Right atrium auricular region (tissue), 2 donors: ENCODE measurements around the gene KRTCAP2. TPM values are rescaled to one million over a fixed set of nuclear protein-coding genes. Genes with fewer than 3 reads are reported as not detected.
A peak's percentile ranks its signal among the peaks of the same experiment; 100 is the strongest.

Experiments used
- DNase-seq: peaks from one replicate; pipeline ENCODE4 v3.0.0-alpha.2; 2019; ENCODE audit warnings: low spot score
- H3K27ac ChIP-seq, 2 donors: fragments of 200-600 bp; sonication (generic); 1 replicate in 1 of 2; 2 replicates in 1 of 2; pipeline ENCODE4 v1.5.1; 2016 to 2019
- H3K27me3 ChIP-seq, 2 donors: fragments of 200-600 bp; sonication (generic); one replicate each; pipeline versions ENCODE4 v1.5.1 to v1.6.0; 2017 to 2019
- H3K36me3 ChIP-seq: fragments of 200-600 bp; sonication (generic); one replicate; pipeline ENCODE4 v1.5.1; 2016
- H3K4me1 ChIP-seq, 2 donors: fragments of 200-600 bp; sonication (generic); one replicate each; pipeline versions ENCODE4 v1.5.1 to v1.6.0; 2017 to 2019
- H3K4me3 ChIP-seq, 2 donors: fragments of 200-600 bp; sonication (generic); 1 replicate in 1 of 2; 2 replicates in 1 of 2; pipeline ENCODE4 v1.5.1; 2017 to 2019; ENCODE audit warnings: mild to moderate bottlenecking in 1 of 2, moderate library complexity in 1 of 2
- H3K9me3 ChIP-seq, 2 donors: fragments of 200-600 bp; sonication (generic); one replicate each; pipeline ENCODE4 v1.5.1; 2019
- CTCF ChIP-seq, 2 donors: fragments of 200-600 bp; sonication (generic); IDR thresholded peaks; one replicate each; pipeline ENCODE4 v1.5.1; 2019; ENCODE audit warnings: antibody characterized with exemption in 2 of 2
- total RNA-seq, 2 donors: library from RNA; depleted of rRNA; stranded (reverse); fragments of >200 nt; gene quantifications; one replicate each; pipeline ENCODE4 v1.1.0, GENCODE V29; 2016

Gene KRTCAP2
- total RNA-seq, 2 donors from 2014 or later, result 124 to 147 TPM

- peak overlapping the region in 1 of 2 donors; percentile 38 for H3K27ac ChIP-seq
- H3K4me3 ChIP-seq, result no peak overlapping the region
- no peaks in the 10 kb centered on the region for H3K36me3 ChIP-seq
- DNase-seq, result no peak
- H3K27me3 ChIP-seq, result no peaks in the 10 kb centered on the region
- no peaks in the 10 kb centered on the region for H3K9me3 ChIP-seq
- TF ChIP-seq CTCF (IDR thresholded peaks at IDR 0.05), result no peak
- H3K4me1 ChIP-seq, result peaks cover 0 to 11% of the 10 kb centered on the region in 2 donors
Observed at GRCh38 chr1:155185783-155186066, 12.6 kb upstream of the KRTCAP2 start.

- H3K4me3 ChIP-seq, result no peak overlapping the region
Observed at GRCh38 chr1:155184835-155185782, 12.0 kb upstream of the KRTCAP2 start.

GRCh38 chr1:155184351-155184811 is 11.3 kb upstream of the KRTCAP2 start:
- no peak for TF ChIP-seq CTCF (IDR thresholded peaks at IDR 0.05)
- H3K9me3 ChIP-seq, result no peaks in the 10 kb centered on the region
- H3K27ac ChIP-seq, result peak overlapping the region in 1 of 2 donors; percentile 38
- no peaks in the 10 kb centered on the region for H3K27me3 ChIP-seq
- H3K4me3 ChIP-seq, result no peak overlapping the region
- H3K4me1 ChIP-seq, result peaks cover 0 to 11% of the 10 kb centered on the region in 2 donors
- DNase-seq, result no peak
- H3K36me3 ChIP-seq, result no peaks in the 10 kb centered on the region

More at GRCh38 chr1:155184835-155185782, 12.0 kb upstream of the KRTCAP2 start:
- Histone ChIP-seq H3K36me3 (no peaks in the 10 kb centered on the region), H3K9me3 (no peaks in the 10 kb centered on the region), H3K4me1 (peaks cover 0 to 11% of the 10 kb centered on the region in 2 donors), H3K27me3 (no peaks in the 10 kb centered on the region), H3K27ac (peak overlapping the region; percentile 38 to 66)
- no peak for DNase-seq
- TF ChIP-seq CTCF (IDR thresholded peaks at IDR 0.05), result no peak

GRCh38 chr1:155183775-155184221 is 10.7 kb upstream of the KRTCAP2 start:
- DNase-seq, result no peak
- Histone ChIP-seq H3K4me1 (peaks cover 0 to 11% of the 10 kb centered on the region in 2 donors), H3K9me3 (no peaks in the 10 kb centered on the region)

GRCh38 chr1:155182052-155182550 is 9.0 kb upstream of the KRTCAP2 start:
- no peak for DNase-seq
- Histone ChIP-seq H3K9me3 (no peaks in the 10 kb centered on the region), H3K4me1 (peaks cover 0 to 11% of the 10 kb centered on the region in 2 donors), H3K4me3 (no peak overlapping the region), H3K27me3 (no peaks in the 10 kb centered on the region), H3K27ac (no peak overlapping the region), H3K36me3 (no peaks in the 10 kb centered on the region)
- no peak for TF ChIP-seq CTCF (IDR thresholded peaks at IDR 0.05)

More at GRCh38 chr1:155183775-155184221, 10.7 kb upstream of the KRTCAP2 start:
- H3K27me3 ChIP-seq, result no peaks in the 10 kb centered on the region
- TF ChIP-seq CTCF (IDR thresholded peaks at IDR 0.05), result no peak
- no peaks in the 10 kb centered on the region for H3K36me3 ChIP-seq
- H3K27ac ChIP-seq, result no peak overlapping the region
- no peak overlapping the region for H3K4me3 ChIP-seq
